PC-3 (cell line): Measurements from ENCODE around the gene LRBA.

ENCODE experiments used
- CTCF ChIP-seq: fragments of 300-600 bp; sonication (generic); conservative IDR thresholded peaks from 2 replicates; pipeline ENCODE4 v1.5.1; 2017; ENCODE audit warnings: antibody characterized with exemption, low read depth, mild to moderate bottlenecking, low read length
- EZH2 ChIP-seq: fragments of 300-600 bp; sonication (generic); IDR thresholded peaks from one replicate; pipeline ENCODE4 v1.6.1; 2017; ENCODE audit warnings: antibody characterized with exemption, mild to moderate bottlenecking, low read length; ENCODE audit not compliant: unreplicated experiment
- EZH2phosphoT487 ChIP-seq: fragments of 300-600 bp; sonication (generic); IDR thresholded peaks from 2 replicates; pipeline ENCODE4 v1.6.1; 2018; ENCODE audit warnings: mild to moderate bottlenecking, antibody characterized with exemption, low read length, borderline replicate concordance

GRCh38 chr4:150664935-150665334 is 350.1 kb downstream of the LRBA start:
- TF ChIP-seq CTCF (no peak), EZH2phosphoT487 (no peak), EZH2 (no peak)
